K562 (cell line): ENCODE results near the gene OCA2. TPM values are rescaled to one million over a fixed set of nuclear protein-coding genes. Genes with fewer than 3 reads are reported as not detected.
A peak's percentile ranks its signal among the peaks of the same experiment; 100 is the strongest.

Experiments used
- ATAC-seq: fragments of 200-7000 bp; cut with Tn5 transposase; 3 replicates; pipeline ENCODE4 v1.9.1; 2020; ENCODE audit warnings: moderate library complexity
- BruUV-seq: library from RNA; stranded (reverse); fragments of 400-500 nt; replicated peaks from 2 replicates; lab custom pipeline; 2021; lab: Mats Ljungman, UMichigan
- CTCF ChIA-PET: fragments of 300-600 bp; formaldehyde crosslinking; extraction: SDS; loops from one replicate; lab custom pipeline; 2021; ENCODE audit warnings: low intra/inter-chr PET ratio; lab: Yijun Ruan, JAX
- POLR2A ChIA-PET: fragments of 300-600, 350-650 bp; sonication (Branson Sonifier 250); formaldehyde crosslinking; extraction: SDS; loops from one replicate; lab custom pipeline; 2021; ENCODE audit warnings: antibody characterized with exemption, inconsistent platforms; lab: Yijun Ruan, JAX
- DNase-seq, 4 experiments: peaks; one replicate each; pipeline versions ENCODE4 v3.0.0 to v3.0.0-alpha.2; 2011 to 2018; ENCODE audit warnings: low spot score in 3 of 4, mixed read lengths in 3 of 4; ENCODE audit errors: extremely low read depth in 1 of 4
- FAIRE-seq: peaks from 2 replicates; lab custom pipeline; 2011; peaks lifted over from hg19 to GRCh38; lab: Jason Lieb, UNC
- H2AFZ ChIP-seq: 2 replicates; pipeline ENCODE4 v1.6.0; 2011; ENCODE audit warnings: low read depth, low read length, control low read depth, inconsistent platforms
- H3K27ac ChIP-seq: fragments of 200-600 bp; 3 replicates; pipeline ENCODE4 v1.8.0; 2011; ENCODE audit warnings: low read depth, mild to moderate bottlenecking, control low read depth, inconsistent platforms, low read length, moderate library complexity, mixed read lengths; ENCODE audit errors: extremely low read depth
- H3K27me3 ChIP-seq, 2 experiments: fragments of 300-600 bp in 1 of 2; 2 replicates in 1 of 2; 3 replicates in 1 of 2; pipeline versions ENCODE4 v1.6.0 to v1.8.0; 2011; ENCODE audit warnings: inconsistent platforms in 2 of 2, low read length in 2 of 2, mild to moderate bottlenecking in 1 of 2, mixed read lengths in 1 of 2, moderate library complexity in 1 of 2; ENCODE audit not compliant: control insufficient read depth in 2 of 2, insufficient read depth in 2 of 2
- H3K36me3 ChIP-seq: fragments of 300-600 bp; 3 replicates; pipeline ENCODE4 v1.8.0; 2011; ENCODE audit warnings: mild to moderate bottlenecking, low read length, inconsistent platforms; ENCODE audit not compliant: control insufficient read depth, insufficient read depth
- H3K4me1 ChIP-seq, 2 experiments: fragments of 200-600 bp in 1 of 2; replicated peaks in 1 of 2; 2 replicates in 1 of 2; 3 replicates in 1 of 2; pipeline versions ENCODE4 v1.5.1 to v1.8.0; 2011; ENCODE audit warnings: inconsistent platforms in 2 of 2, low read length in 2 of 2, mild to moderate bottlenecking in 1 of 2, mixed read lengths in 1 of 2, moderate library complexity in 1 of 2; ENCODE audit not compliant: control insufficient read depth in 2 of 2, insufficient read depth in 2 of 2
- H3K4me2 ChIP-seq: 2 replicates; pipeline ENCODE4 v1.6.1; 2011; ENCODE audit warnings: low read length, control low read depth, inconsistent platforms, mixed read lengths; ENCODE audit not compliant: insufficient read depth
- H3K4me3 ChIP-seq: fragments of 200-600 bp; sonication (generic), shearing (Covaris generic); 2 replicates; pipeline ENCODE4 v1.5.1; 2016; ENCODE audit warnings: control low read depth, inconsistent platforms
- H3K79me2 ChIP-seq: fragments of 200-600 bp; 3 replicates; pipeline ENCODE4 v1.8.0; 2011; ENCODE audit warnings: low read length, inconsistent platforms; ENCODE audit not compliant: control insufficient read depth, insufficient read depth
- H3K9ac ChIP-seq, 2 experiments: 2 replicates each; pipeline versions ENCODE4 v1.6.0 to v1.6.1; 2011; ENCODE audit warnings: low read depth in 2 of 2, low read length in 2 of 2, control low read depth in 1 of 2, inconsistent platforms in 1 of 2, mild to moderate bottlenecking in 1 of 2, mixed read lengths in 1 of 2; ENCODE audit not compliant: insufficient read depth in 1 of 2
- H3K9me1 ChIP-seq: one replicate; pipeline ENCODE4 v1.6.0; 2011; ENCODE audit warnings: inconsistent platforms, mild to moderate bottlenecking, low read length, moderate library complexity; ENCODE audit not compliant: control insufficient read depth, insufficient read depth
- H3K9me3 ChIP-seq: replicated peaks from 2 replicates; pipeline ENCODE4 v1.5.1; 2011; ENCODE audit warnings: low read depth, low read length, inconsistent platforms; ENCODE audit not compliant: control insufficient read depth, insufficient read depth
- H4K20me1 ChIP-seq: replicated peaks from 2 replicates; pipeline ENCODE4 v1.6.1; 2011; ENCODE audit warnings: low read length, inconsistent platforms, mixed read lengths; ENCODE audit not compliant: control insufficient read depth, insufficient read depth
- CREB5 ChIP-seq: fragments of 250-450 bp; sonication (Bioruptor Pico); IDR thresholded peaks from 2 replicates; pipeline ENCODE4 v1.5.0; 2020; ENCODE audit warnings: mild to moderate bottlenecking
- RBM25 ChIP-seq: fragments of 200-400 bp; formaldehyde crosslinking; IDR thresholded peaks from 2 replicates; pipeline ENCODE4 v1.6.1; 2018; ENCODE audit warnings: low read length, low read depth, moderate library complexity; ENCODE audit not compliant: severe bottlenecking
- UBTF ChIP-seq, 2 experiments: IDR thresholded peaks; 2 replicates each; pipeline ENCODE4 v1.6.1; 2012; ENCODE audit warnings: improper control_type of control experiment in 2 of 2, low read depth in 2 of 2, low read length in 2 of 2, borderline replicate concordance in 1 of 2
- ZNF175 ChIP-seq: fragments of 200-800 bp; sonication (Bioruptor generic); IDR thresholded peaks from 2 replicates; pipeline ENCODE4 v1.6.1; 2016; ENCODE audit warnings: low read depth, mild to moderate bottlenecking, missing genetic modification characterization, missing compliant biosample characterization
- WGBS: fragments of 100-300 bp; shearing (Covaris generic); methylation state at CpG from one replicate; pipeline ENCODE4 v1.1.6; 2016; ENCODE audit warnings: low coverage, mixed read lengths; ENCODE audit not compliant: insufficient coverage; ENCODE audit errors: missing lambda C conversion rate; 5-methylcytosine and 5-hydroxymethylcytosine counted together
- in situ Hi-C: fragments of 300-500 bp; cut with MboI; formaldehyde crosslinking; loops from 4 replicates; pipeline ENCODE4 v1.15.0; 2018; ENCODE audit warnings: inconsistent platforms, mixed read lengths
- intact Hi-C: fragments of 100-400 bp; cut with micrococcal nuclease; formaldehyde crosslinking; loops from 2 replicates; pipeline ENCODE4 v1.14.2; 2022
- polyA plus RNA-seq, 8 experiments: library from polyadenylated mRNA; depleted of rRNA in 4 of 8; stranded (reverse) in 5 of 8; unstranded in 3 of 8; fragments of >200 nt; fragmentation: Nextera tagmentation in 2 of 8; fragmentation: Illumina TruSeq in 1 of 8; extraction: Ambion mirVana in 2 of 8; extraction: Trizol in 1 of 8; gene quantifications; 2 replicates each; pipeline versions ENCODE4 v1.2.1 to v1.2.3, GENCODE V29; 2011 to 2014; ENCODE audit warnings: inconsistent platforms in 1 of 8, missing spikeins in 1 of 8
- total RNA-seq, 7 experiments: library from RNA; depleted of rRNA in 6 of 7; stranded (reverse); fragments of >200 nt in 6 of 7; fragmentation: Illumina TruSeq in 2 of 7; extraction: Trizol in 2 of 7; gene quantifications; 2 replicates each; pipeline versions ENCODE4 v1.2.1 to v1.2.3, GENCODE V29; 2011 to 2021; ENCODE audit warnings: low replicate concordance in 1 of 7

The OCA2 gene
- total and polyA plus RNA-seq, 9 of the 15 experiments (the other 6 are each of a cell fraction or from before 2014, with no cell fraction given): 0.07 to 0.59 (median 0.17) TPM; not detected in 1

GRCh38 chr15:27933562-27933961 is 165.6 kb downstream of the OCA2 start (continued):
- TF ChIP-seq CREB5 (CRISPR knock-in tag): no peak
- TF ChIP-seq UBTF (IDR thresholded peaks at IDR 0.05; ENCODE audit: borderline replicate concordance in 1 of 2, low read depth in 2 of 2, low read length in 2 of 2): no peak

- Histone ChIP-seq H4K20me1 (no peaks in the 10 kb centered on the region), H3K9ac (no peak overlapping the region)
- peak; percentile 96 for TF ChIP-seq ZNF175
- TF ChIP-seq RBM25: no peak
- TF ChIP-seq, all 486 proteins: peak for 1
- in situ Hi-C loops (no loop called here), intact Hi-C loops (no loop called here)
- Histone ChIP-seq H3K4me3 (no peak overlapping the region), H3K4me2 (no peak overlapping the region), H2AFZ (no peak overlapping the region), H3K79me2 (no peaks in the 10 kb centered on the region), H3K9me1 (no peaks in the 10 kb centered on the region), H3K27ac (no peak overlapping the region), H3K9me3 (no peaks in the 10 kb centered on the region), H3K4me1 (no peaks in the 10 kb centered on the region), H3K27me3 (no peaks in the 10 kb centered on the region), H3K36me3 (no peaks in the 10 kb centered on the region)
- ChIA-PET POLR2A (no interaction called here), CTCF (no interaction called here)
- no TSS peak for BruUV-seq
- WGBS: 0% methylated on average over 3 of the region's 3 CpGs
- ATAC-seq: no peak
- no peak for FAIRE-seq
- DNase-seq: no peak
These were observed 166.5 kb downstream of the OCA2 start for GRCh38 chr15:27932600-27932999.
